NCI-H1436 treated with DMSO at 0.1 percent for 48 hours (cell line): ENCODE measurements around the gene SULT1A1.
"Not testable (repeated sequence)": the region's sequence is repeated elsewhere in the genome, so short reads cannot be mapped to it uniquely, and the experiment has no call there.

ENCODE experiments used
- DNase-seq: peaks from one replicate; lab custom pipeline; 2025; lab: John Stamatoyannopoulos, UW

The SULT1A1 gene

DNA sequence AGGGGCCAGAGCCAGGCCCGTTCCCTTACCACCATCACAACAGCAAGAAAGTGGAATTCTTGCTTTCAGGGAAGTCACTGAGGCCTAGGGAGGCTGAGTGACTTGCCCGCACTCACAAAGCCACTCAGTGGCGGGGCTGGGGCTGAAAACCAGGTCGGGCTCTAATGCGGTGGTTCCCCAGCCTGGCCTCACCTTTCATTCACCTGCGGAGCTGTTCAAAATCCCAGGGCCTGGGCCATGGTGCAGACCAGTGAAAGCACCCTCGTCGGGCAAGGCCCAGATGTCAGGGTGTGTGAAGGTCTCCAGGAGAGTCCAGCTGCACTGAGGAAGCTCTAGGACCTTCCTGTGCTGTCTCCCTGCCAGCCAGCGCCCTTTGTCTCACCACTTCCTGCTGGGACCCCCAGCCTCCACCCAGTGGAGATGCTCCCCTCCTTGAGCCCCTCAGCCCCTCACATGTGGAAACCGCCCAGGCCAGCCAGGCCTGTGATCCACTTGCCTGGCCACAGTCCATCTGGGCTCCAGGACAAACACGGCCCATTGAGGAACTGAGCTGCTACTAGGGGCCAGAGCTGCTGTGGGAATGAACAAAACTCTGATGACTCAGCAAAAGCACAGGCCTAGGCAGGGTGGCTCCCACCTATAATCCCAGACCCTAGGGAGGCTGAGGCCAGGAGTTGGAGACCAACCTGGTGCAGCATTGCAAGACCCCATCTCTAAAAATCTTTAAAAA lies 812 bp downstream of the SULT1A1 start:
- not testable (repeated sequence) for DNase-seq

DNA sequence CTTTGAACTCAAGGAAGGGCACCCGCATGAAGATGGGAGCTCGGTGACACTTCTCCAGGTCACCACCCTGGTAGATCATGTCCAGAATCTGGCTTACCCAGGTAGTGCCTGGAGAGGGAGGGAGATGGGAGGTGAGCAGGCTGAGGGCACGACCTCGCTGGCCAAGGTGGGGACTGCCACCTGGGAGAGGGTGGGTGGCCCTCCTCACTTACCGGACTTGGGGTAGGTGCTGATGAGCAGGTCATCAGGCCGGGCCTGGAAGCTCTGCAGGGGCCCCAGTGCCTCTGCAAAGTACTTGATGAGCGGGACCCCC lies 1.4 kb downstream of the SULT1A1 start:
- DNase-seq = not testable (repeated sequence)

DNA sequence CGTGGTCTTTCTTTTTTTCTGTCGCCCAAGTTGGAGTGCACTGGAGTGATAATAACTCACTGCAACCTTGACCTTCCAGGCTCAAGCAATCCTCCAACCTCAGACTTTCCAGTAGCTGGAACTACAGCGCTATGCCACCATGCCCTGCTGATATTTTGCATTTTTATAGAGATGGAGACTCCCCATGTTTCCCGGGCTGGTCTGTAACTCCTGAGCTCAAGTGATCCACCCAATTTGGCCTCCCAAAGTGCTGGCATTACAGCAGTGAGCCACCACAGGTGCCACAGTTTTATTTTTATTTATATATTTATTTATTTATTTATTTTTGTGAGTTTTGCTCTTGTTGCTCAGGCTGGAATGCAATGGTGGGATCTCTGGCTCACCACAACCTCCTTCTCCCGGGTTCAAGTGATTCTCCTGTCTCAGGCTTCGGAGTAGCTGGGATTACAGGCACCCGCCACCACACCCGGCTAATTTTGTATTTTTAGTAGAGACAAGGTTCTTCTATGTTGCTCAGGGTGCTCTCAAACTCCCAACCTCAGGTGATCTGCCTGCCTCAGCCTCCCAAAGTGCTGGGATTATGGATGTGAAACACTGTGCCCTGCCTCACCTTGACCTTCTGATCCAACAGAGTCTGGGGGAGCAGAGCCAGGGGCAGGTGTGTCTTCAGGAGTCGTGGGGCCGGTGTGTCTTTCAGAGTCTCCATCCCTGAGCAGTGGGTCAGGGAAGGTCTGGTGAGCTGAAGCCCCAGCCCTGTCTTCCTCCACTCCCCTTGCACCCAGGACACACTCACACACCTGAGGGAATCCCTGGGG lies 2.0 kb downstream of the SULT1A1 start:
- DNase-seq = not testable (repeated sequence)

DNA sequence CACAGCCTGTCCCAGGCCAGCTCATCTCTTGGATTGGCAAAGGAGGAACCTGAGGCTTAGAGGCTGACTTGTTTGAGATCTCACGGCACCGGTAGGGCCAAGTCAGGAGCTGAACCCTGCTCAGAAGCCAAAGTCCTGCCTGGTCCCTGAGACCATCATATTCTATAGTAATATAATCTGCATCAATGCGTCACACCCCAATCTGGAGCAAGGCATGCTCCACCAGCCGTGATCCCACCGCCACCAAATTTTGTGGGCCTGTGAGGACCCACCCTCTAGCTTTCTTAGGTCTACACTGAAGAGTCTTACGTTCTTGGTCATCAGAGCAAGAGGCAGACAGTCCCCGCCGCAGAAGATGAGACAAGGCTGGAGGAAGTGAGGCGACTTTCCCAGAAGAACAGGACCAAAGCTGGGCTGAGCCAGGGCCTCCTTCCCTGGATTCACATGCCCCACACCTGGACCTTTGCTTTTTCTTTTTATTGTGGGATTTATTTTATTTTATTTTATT lies 2.7 kb downstream of the SULT1A1 start:
- DNase-seq = no peak

DNA sequence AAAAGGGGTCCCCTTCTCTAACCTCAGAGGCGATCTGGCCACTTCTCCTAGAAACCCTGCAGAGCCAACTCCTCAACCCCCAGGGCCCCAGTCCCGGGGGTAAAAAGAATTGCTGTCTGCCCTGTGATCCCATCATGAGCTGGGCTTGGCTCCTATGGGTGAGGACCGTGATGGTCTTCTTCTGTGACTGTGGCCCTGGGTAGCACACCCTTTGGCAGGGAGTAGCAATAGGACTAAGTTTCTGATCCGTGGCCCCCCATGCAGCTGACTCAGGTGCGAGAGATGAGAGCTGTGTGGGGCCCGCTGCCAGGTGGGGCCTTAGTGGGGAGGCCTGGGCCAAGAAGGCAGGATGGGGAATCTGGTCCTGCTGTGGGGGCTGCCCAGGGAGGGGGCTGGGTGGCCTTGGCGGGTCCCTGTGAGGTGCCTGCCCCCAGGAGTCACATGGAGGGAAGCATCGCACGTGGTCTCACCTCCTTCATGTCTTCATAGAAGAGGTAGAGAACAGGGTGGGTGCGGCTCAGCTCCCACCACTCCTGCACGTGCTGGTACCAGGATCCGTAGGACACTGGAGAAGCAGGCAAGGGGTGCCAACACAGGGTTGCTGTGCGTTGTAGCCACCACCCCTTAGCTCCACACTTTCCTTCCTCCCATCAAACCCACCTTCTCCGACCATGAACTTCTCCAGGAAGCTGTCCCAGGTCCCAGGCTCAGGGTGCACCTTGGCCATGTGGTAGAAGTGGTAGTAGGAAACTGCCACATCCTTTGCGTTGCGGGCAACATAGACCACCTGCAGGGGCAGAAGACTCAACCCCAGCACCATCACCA lies 3.3 kb downstream of the SULT1A1 start:
- DNase-seq = no peak

- no peak for DNase-seq
Measured at GRCh38 chr16:28604186-28604565, 5.7 kb downstream of the SULT1A1 start.

GRCh38 chr16:28603381-28604185 lies 6.3 kb downstream of the SULT1A1 start:
- no peak for DNase-seq

- no peak for DNase-seq
Measured at GRCh38 chr16:28602529-28602928, 7.3 kb downstream of the SULT1A1 start.

DNA sequence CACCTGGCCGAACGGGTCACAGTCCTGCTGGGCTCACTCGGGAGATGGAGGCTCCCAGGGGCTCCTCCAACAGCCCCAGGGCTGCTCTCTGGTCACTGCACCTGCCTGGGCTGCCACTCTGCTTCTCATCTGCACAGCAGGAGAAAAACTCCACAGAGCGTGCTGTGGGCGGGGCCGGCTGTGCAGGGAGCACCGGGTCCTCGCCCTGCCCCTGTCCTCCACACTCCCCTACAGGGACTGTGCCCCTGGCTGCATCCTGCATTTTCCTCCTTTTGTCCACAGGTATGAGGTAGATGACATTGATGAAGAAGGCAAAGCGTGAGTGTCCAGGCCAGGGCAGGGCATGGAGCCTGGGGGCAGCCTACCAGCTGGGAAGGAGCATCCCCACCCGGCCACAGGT lies 7.8 kb downstream of the SULT1A1 start:
- not testable (repeated sequence) for DNase-seq

DNA sequence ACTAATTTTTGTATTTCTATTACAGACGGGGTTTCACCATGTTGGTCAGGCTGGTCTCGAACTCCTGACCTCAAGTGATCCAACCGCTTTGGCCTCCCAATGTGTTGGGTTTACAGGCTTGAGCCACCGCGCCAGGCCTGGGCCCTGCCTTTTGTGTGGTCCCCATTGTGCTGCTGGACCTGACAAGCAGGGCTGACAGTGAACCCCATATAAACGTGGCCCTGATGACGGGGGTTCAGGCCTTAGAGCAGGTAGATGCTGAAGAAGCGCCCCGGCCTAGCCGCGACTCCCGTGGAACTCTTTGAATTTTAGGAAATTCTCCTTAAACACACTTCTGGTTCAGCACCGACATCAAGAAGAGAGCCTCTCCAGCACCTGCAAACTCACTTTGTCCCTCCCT lies 8.3 kb downstream of the SULT1A1 start:
- not testable (repeated sequence) for DNase-seq

DNA sequence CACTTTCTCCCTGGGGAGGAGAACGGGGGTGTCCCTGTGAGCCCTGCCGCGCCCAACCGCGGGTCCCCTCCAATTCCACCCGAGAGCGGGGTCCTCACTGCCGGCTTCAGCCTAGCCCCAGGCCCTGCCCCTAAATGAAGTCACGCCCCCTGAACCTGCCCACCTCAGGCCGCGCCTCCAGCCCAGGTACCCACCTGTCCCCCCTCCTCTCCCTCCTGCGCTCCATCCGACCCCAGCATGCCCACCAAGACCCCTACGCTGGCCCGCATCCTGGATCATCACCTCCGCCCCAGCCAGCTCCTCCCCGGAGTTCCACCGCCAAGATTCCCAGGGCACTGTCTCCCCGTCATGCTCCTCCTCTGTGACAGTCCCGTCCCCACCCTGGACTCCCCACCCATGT lies 8.9 kb downstream of the SULT1A1 start:
- not testable (repeated sequence) for DNase-seq

- DNase-seq = not testable (repeated sequence)
Measured at GRCh38 chr16:28599377-28600285, 10.2 kb downstream of the SULT1A1 start.

DNA sequence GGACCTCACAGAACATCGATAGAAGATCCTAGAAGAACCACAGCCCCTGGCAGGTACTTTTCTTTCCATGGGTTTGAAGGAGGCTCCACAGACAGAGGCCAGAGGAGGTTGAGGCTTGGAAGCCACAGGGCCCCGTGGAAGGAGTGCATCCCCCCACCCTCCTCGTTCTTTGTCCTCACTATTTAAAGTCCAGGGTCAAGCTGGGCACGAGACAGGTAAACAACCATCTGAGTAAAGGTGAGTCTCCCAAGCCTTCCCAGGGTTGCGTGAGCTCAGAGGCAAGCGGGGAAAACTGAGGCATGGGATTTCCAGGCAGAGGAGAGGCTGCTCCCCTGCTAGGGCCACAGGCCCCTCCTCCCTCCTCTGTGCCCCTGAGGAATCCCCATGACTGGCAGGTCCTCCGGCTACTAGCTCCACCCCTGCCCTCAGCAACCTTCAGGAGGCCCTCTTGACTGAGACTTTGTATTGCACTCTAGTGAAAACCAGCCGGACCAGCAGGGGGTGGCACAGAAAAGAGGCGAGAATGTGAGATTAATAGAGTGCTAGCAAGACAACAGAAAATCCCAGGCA lies 12.1 kb downstream of the SULT1A1 start:
- no peak for DNase-seq

GRCh38 chr16:28596840-28597691 lies 12.8 kb downstream of the SULT1A1 start, which contains the start of gene SULT1A2:
TSS of gene SULT1A2 (minus strand) at chr16:28597050. CDS start at chr16:28595930, 1,120 bp downstream.
- no peak for DNase-seq

- DNase-seq = no peak
Measured at GRCh38 chr16:28596115-28596630, 13.7 kb downstream of the SULT1A1 start.

DNA sequence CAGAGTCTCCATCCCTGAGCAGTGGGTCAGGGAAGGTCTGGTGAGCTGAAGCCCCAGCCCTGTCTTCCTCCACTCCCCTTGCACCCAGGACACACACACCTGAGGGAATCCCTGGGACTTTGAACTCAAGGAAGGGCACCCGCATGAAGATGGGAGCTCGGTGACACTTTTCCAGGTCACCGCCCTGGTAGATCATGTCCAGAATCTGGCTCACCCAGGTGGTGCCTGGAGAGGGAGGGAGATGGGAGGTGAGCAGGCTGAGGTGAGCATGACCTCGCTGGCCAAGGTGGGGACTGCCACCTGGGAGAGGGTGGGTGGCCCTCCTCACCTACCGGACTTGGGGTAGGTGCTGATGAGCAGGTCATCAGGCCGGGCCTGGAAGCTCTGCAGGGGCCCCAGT lies 14.4 kb downstream of the SULT1A1 start:
- not testable (repeated sequence) for DNase-seq

DNA sequence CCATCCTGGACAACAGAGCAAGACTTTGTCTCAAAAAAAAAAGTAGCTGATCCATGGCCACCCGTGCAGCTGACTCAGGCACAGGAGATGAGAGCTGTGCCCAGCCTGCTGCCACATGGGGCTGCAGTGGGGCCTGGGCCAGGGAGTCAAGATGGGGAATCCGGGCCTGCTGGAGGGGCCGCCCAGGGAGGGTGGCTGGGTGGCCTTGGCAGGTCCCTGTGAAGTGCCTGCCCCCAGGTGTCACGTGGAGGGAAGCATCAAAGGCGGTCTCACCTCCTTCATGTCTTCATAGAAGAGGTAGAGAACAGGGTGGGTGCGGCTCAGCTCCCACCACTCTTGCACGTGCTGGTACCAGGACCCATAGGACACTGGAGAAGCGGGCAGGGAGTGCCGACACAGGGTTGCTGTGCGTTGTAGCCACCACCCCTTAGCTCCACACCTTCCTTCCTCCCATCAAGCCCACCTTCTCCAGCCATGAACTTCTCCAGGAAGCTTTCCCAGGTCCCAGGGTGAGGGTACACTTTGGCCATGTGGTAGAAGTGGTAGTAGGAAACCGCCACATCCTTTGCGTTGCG lies 16.8 kb downstream of the SULT1A1 start:
- DNase-seq = no peak

DNA sequence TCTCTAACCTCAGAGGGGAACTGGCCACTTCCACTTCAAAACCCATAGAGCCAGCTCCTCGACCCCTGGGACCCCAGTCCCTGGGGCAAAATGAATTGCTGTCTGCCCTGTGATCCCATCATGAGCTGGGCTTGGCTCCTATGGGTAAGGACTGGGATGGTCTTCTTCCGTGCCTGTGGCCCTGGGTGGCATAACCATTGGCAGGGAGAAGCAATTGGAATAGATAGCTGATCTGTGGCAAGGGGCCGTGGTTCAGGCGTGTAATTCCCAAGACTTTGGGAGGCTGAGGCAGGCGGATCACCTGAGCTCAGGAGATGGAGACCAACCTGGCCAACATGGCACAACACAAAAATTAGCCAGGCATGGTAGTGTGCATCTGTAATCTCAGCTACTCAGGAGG lies 17.3 kb downstream of the SULT1A1 start:
- DNase-seq = no peak
